Left renal pelvis (tissue), 4 donors: ENCODE results near the gene GPR179. TPM values are rescaled to one million over a fixed set of nuclear protein-coding genes. Genes with fewer than 3 reads are reported as not detected.
A peak's percentile ranks its signal among the peaks of the same experiment; 100 is the strongest.
"Not testable (repeated sequence)": the region's sequence is repeated elsewhere in the genome, so short reads cannot be mapped to it uniquely, and the experiment has no call there.

Source experiments
- DNase-seq, 4 donors: peaks; one replicate each; pipeline ENCODE4 v3.0.0-alpha.2; 2013; ENCODE audit warnings: low read depth in 4 of 4, low spot score in 3 of 4
- polyA plus RNA-seq, 4 donors: library from polyadenylated mRNA; unstranded; fragments of 120-200 nt; gene quantifications; one replicate each; pipeline ENCODE4 v1.2.1, GENCODE V29; 2013; ENCODE audit not compliant: insufficient read length in 4 of 4

GPR179 gene
- polyA plus RNA-seq, 4 donors = 0.05 to 0.29 (median 0.09) TPM

DNA sequence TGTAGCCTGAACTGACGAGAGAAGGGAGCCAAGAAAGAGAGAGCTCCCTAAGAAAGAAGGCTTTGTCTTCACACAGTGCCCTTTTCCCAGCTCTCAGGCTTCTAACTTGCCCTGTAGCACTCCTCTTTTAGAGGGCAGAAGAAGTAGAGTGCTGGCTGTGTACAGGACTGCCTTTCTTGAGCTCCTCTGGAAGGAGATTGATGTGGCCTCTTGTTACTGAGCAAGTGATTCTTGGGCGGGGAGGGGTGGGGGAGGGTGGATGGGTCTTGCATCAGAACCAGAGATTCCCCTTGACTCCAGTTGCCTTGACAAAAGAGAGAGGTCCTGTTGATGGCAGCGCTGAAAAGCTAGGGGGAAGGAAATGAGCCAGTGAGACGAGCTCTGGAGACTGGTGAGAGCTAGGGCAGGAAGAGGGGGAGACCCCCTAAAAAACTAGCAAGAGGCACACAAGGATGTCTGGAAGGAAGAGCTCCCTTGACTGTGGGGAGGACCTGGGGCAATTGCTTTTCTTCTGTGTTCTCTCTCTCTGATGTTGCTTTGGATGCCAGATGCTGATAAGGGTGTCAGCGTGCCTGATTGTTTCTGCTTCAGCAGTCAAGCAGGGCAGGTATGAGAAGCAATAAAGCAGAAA lies 18.4 kb downstream of the GPR179 start:
- no peak for DNase-seq

DNA sequence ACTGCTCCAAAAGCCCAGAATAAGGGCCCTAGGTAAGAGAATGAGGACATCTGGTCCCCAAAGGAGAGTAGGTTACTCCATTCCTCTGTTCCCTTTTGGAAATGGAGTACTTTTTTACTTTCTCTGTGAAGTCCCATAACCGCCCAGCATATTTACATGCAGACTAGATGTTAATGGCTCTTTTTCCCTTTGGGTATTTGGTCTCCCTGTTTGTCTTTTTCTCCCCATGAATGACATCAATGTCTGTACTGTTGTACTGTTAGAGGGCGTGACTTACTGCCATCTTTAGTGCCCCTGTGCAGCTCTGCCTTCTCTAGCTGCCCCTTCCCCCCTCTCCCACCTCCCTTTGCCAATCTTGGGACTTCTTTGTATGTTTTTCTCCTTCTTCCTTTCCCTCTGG lies 19.0 kb downstream of the GPR179 start:
- DNase-seq = no peak

DNA sequence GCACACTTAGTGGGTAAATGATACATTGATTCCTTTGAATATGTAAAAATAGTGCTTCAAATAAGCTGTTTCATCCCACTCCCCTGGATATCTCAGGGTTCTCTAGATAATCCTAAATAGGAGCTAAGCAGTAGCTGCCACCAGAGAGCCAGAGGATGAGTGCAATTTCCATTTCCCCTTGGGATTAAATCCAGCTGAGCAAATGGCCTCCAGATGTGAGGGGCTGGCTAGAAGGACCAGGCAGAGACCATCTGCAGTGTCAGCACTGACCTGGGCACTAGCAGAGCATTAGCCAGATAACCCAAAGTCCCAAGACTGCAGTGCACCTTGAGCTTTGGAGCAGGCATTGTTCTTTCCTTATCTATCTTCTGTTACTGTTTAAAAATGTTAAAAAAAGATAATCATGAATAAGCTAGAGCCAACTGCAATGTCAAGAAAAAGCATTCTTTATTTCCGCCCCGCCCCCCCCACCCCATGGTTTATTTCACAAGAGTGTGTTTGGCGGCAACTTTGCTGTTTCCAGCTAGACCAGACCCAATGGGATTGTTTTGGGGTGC lies 19.5 kb downstream of the GPR179 start:
- no peak for DNase-seq

DNA sequence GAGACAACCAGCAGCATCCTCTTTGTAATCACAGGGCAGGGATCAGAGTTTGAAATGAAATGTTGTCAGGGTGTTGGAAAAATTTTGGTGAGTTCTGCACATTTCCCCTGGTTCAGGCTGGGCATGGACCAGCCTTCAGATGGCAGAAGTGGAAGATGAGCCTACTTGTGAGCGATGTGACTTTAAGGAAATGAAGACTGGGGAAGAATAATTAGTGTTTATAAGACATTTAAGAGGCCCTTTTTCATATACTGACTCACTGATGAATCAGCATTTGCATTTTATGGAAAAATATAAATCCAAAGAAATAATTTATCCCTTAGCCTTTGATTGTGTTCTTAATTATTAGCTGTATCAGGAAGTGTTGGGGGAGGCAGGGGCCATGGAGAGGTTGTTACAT lies 20.9 kb downstream of the GPR179 start:
- no peak for DNase-seq

DNA sequence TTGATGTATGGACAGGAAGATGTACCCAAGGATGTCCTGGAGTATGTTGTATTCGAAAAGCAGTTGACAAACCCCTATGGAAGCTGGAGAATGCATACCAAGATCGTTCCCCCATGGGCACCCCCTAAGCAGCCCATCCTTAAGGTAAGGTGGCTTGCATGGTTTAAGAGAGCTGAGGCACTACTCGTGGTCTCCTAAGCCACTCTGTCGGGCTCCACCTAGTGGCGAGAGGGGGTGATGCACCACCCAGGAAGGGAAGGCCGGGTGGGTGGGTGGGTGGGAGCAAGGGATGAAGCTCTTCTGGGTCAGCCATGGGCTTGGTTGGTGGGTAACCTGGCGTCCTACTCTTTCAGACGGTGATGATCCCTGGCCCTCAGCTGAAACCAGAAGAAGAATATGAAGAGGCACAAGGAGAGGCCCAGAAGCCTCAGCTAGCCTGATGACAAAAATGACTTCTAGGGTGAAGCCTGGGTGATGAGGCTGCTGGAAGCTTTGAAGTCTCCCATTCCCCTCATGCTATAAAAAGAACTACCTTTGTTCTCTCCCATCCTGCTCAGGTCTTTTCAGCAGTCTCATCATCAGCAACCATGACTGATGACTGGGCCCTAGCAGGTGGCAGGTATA lies 21.5 kb downstream of the GPR179 start:
- no peak for DNase-seq

DNA sequence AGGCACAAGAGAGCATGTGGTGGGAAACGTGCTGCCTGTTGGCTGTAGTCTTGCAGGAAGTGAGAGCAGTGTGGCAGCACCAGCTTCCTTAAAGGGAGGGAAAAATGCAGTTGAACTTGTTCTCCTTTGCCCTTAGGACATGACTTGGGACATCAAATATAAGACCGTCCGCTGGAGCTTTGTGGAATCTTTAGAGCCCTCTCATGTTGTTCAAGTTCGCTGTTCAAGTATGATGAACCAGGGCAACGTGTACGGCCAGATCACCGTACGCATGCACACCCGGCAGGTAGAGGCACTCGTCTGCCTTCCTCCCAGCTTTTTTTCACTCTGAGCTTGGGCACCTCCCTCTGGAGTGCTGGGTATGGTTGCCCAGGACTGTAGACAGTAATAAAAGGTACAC lies 23.3 kb downstream of the GPR179 start:
- no peak for DNase-seq

DNA sequence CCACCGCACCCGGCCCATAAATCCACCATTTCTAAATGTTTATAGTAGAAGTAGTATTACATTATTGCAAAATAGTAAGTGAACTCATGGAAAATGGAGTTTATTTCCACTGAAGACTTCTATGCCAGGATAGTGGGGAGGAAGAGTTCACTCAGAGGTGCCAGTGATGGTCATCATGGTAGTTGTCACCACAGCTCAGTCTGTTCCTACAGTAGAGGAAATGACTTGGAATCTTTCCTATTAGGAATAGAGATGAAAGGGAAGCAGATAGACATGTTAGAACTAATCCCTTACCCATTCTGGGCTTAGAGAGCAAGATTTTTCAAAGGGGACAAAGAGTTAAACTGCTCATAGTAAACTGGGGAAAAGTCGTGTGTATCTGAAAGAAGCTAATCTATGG lies 26.7 kb downstream of the GPR179 start:
- no peak for DNase-seq

DNA sequence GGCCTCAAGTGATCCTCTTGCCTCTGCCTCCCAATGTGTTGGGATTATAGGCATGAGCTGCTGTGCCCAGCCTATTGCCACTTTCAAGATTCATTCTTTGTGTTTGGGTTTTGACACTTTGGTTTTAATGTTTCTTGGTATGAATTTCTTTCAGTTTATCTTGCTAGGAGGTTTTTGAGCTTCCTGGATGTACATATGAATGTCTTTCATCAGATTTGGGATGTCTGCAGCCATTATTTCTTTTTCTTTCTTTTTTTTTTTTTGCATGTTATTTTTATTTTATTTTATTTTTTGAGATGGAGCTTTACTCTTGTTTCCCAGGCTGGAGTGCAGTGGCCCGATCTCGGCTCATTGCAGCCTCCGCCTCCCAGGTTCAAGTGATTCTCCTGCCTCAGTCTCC lies 28.3 kb downstream of the GPR179 start:
- no peak for DNase-seq

DNA sequence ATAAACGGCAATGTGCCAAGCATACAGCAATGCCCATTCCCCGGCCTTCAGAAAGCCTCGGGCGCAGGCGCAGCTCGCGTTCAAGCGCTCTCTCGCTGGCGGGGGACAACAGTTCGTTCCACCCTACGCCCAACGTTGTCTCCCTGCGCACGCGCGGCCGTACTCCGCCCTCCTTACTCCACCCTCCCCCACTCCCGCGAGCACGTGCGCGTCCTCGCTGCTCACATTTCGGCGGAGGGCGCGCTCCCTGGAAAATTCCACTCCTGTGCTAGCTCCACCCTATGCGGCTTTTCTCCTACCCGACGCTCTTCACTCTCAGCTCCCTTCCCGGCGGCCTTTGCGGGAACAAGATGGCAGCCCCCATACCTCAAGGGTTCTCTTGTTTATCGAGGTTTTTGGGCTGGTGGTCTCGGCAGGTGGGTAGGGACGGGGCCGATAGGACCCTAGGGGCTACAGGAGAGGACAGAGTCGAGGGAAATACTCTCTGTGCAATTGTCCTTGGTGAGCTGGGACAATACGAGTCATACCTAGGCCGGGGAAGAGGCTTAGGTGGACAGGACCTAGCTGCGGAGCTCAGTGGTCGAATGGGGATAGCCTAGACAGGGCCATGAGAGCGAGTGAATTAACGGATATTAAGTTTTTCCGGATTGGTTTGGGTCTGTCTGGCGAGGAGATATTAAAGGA lies 46.8 kb downstream of the GPR179 start, which contains the start of gene MRPL45:
Gene MRPL45 (plus strand): TSS at position 335 of the 684 bp plus-strand sequence. CDS start 16 bp downstream, at position 351.
- peak; percentile 87 to 95 (median 92) for DNase-seq

DNA sequence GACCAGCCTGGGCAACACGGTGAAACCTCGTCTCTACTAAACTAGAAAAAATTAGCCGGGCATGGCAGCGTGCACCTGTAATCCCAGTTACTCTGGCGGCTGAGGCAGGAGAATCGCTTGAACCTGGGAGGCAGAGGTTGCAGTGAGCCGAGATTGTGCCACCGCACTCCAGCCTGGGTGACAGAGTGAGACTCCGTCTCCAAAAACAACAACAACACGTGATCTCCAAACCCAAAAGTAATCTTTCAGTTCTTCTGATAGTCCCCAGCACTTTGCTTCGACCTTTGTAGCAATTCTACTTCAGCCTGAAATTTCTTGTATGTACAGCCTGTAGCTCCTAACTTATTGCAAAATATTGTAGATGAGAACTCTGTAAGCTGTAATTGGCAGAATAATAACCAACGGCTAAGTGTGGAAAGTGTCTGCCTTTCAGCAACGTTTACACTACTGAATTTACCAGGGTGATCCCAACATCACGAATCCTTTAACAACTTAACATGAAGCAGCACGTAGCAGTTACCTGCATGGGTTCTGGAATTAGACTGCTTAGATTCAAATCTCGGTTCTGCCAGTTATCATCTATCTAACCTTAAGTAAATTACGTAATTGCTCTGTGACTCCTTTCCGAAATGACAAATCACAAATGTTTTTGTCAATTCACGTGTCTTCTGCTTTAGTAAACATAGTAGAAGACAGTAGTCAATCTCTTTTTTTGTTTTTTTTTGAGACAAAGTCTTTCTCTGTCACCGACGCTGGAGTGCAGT lies 48.0 kb downstream of the GPR179 start:
- DNase-seq = not testable (repeated sequence)

DNA sequence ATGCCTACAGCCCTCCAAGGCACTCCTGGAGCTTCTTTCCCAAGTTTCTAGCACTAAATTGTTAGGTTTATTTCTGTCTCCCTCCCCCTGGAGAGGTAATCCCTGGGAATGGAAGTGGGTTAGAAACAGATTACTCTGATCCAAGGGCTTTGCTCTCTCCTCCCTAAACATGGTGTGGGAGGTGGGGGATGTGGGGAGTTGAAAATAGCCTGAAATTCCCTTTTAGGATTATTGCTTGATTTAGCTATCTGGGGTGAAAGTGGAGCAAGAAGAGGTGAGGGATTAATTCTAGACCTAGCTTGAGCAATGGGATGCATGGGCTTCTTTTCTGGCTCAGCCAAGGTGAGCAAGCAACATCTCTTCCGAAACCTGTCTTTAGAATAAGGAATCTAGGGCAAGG lies 54.0 kb downstream of the GPR179 start:
- DNase-seq = not testable (repeated sequence)

DNA sequence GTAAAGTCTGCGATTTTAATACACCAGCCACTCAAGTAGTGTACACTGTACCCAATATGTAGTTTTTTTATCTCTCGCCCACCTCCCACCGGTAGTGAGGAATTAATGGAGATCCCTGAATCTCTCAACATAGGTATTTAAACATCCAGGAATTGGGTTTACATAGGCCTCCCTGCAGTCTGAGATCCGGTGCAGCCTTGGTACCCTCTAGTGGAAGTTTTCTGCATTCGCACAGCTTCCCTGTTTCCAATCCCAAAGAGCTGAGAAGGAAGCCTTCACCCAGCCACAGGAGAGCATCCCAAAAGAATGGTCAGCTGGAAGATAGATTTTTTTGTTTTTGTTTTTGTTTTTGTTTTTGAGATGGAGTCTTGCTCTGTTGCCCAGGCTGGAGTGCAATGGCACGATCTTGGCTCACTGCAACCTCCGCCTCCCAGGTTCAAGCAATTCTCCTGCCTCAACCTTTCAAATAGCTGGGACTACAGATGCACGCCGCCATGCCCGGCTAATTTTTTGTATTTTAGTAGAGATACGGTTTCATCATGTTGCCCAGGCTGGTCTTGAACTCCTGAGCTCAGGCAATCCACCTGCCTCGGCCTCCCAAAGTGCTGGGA lies 55.4 kb downstream of the GPR179 start:
- DNase-seq = not testable (repeated sequence)

DNA sequence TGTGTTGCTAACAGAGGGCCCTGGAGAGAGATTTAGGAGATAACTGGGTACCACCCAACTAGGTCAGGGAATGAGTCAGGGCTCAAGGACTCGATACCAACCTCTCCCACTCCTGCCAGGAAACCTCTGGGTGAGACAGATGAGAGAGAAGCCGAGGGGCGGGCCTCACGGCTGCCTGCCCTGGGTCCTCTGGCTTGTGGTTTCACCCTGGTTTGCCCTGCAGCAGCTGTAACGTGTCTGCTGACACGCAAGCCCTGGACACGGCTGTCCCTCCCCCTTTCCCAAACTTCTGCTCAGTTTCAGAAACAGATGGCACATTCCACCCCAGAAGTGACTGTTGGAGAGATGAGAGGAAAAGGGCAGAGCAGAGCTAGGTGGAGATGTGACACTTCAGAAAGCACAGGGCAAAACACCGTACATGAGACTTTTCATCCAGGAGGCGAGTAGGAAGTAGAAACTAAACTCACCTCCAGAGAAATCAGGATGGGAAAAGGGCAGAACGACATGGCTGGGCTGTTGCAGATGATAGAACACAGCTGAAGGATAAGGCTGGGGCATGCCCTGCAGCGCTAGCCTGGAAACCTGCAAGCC lies 57.2 kb downstream of the GPR179 start:
- DNase-seq = peak in 2 of 4 donors; percentile 14 to 49

DNA sequence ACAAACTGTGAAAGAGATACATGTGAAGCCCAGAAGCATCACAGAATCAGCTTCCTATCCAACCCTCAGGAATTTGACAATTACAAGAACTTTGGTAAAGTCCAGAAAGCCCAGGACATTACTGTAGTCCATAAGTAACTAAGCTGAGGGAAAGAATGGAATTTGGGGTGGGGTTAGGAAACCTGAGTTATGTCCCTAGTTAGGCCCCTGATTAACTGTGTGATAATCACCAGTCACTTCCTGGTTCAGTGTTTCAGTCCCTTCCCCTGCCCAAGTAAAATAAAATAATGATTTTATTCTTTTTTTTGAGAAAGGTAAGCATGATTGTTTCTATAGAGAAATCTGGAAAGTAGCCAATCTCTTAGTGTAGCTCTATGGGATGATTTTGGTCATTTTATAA lies 57.8 kb downstream of the GPR179 start:
- not testable (repeated sequence) for DNase-seq

Other genes with a start within 250 kb of the GPR179 start
- gene TBC1D3E, start 216.0 kb downstream of the GPR179 start, polyA plus RNA-seq = not detected
- not detected for gene TBC1D3, start 151.4 kb downstream of the GPR179 start, polyA plus RNA-seq
- 10 to 100 TPM; 46.1 to 76.0 (median 63.5) TPM for gene MRPL45, start 46.8 kb downstream of the GPR179 start, polyA plus RNA-seq
- gene SOCS7, start 7.9 kb upstream of the GPR179 start, polyA plus RNA-seq = 10 to 100 TPM; 14.9 to 22.7 (median 18.8) TPM
- 10 to 100 TPM; 43.2 to 62.7 (median 57.1) TPM for gene ARHGAP23, start 84.5 kb upstream of the GPR179 start, polyA plus RNA-seq